Muscle of leg (tissue), 16 donors: ENCODE results near the gene VSTM5. TPM values are rescaled to one million over a fixed set of nuclear protein-coding genes. Genes with fewer than 3 reads are reported as not detected.
"Not testable (repeated sequence)": the region's sequence is repeated elsewhere in the genome, so short reads cannot be mapped to it uniquely, and the experiment has no call there.

Source experiments
- DNase-seq: peaks from one replicate; pipeline ENCODE4 v3.0.0; 2013
- H3K27ac ChIP-seq: one replicate; pipeline ENCODE4 v1.5.1; 2013; ENCODE audit warnings: mild to moderate bottlenecking, low read length, control low read depth
- H3K27me3 ChIP-seq: one replicate; pipeline ENCODE4 v1.6.1; 2013; ENCODE audit warnings: low read length; ENCODE audit not compliant: control insufficient read depth, insufficient read depth
- H3K36me3 ChIP-seq: one replicate; pipeline ENCODE4 v1.6.1; 2013; ENCODE audit warnings: low read length; ENCODE audit not compliant: control insufficient read depth, insufficient read depth
- H3K4me1 ChIP-seq: one replicate; pipeline ENCODE4 v1.6.1; 2013; ENCODE audit warnings: low read length; ENCODE audit not compliant: control insufficient read depth, insufficient read depth
- H3K4me3 ChIP-seq: one replicate; pipeline ENCODE4 v1.5.1; 2013; ENCODE audit warnings: low read length, control low read depth
- H3K9me3 ChIP-seq: replicated peaks from 2 replicates; pipeline ENCODE4 v1.6.1; 2013; ENCODE audit warnings: low read depth, low read length; ENCODE audit not compliant: control insufficient read depth
- WGBS: methylation state at CpG from one replicate; pipeline ENCODE4 v1.1.5; 2013; ENCODE audit warnings: missing lambda C conversion rate; ENCODE audit not compliant: insufficient coverage; 5-methylcytosine and 5-hydroxymethylcytosine counted together
- long read RNA-seq, 11 donors: transcript quantifications; one replicate each; lab custom pipeline, GENCODE V29; 2026
- polyA plus RNA-seq, 8 donors: library from polyadenylated mRNA; unstranded; fragments of 120-200 nt; gene quantifications; one replicate each; pipeline versions ENCODE4 v1.2.1 to v1.2.3, GENCODE V29; 2013; ENCODE audit warnings: inconsistent platforms in 1 of 8, low replicate concordance in 1 of 8; ENCODE audit not compliant: insufficient read length in 8 of 8, insufficient read depth in 1 of 8
- total RNA-seq: library from RNA; stranded (reverse); fragments of 120-200 nt; gene quantifications from one replicate; pipeline ENCODE4 v1.2.4, GENCODE V29; 2013

The VSTM5 gene, protein sequence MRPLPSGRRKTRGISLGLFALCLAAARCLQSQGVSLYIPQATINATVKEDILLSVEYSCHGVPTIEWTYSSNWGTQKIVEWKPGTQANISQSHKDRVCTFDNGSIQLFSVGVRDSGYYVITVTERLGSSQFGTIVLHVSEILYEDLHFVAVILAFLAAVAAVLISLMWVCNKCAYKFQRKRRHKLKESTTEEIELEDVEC
- 0.31 TPM for total RNA-seq
- polyA plus RNA-seq = 1 to 10 TPM in 1 of 8 donors, under 1 TPM in 7; 0.16 to 1.1 (median 0.24) TPM
- long read RNA-seq, donor 1 = 0 reads
- long read RNA-seq, donor 2 = 0 reads
- long read RNA-seq, donor 3 = 0 reads
- long read RNA-seq, donor 4 = 0 reads
- long read RNA-seq, donor 5 = 0 reads
- long read RNA-seq, donor 6 = 0 reads
- long read RNA-seq, donor 7 = 0 reads
- long read RNA-seq, donor 8 = 0 reads
- long read RNA-seq, donor 9 = 0 reads
- long read RNA-seq, donor 10 = 0 reads
- long read RNA-seq, donor 11 = 0 reads

DNA sequence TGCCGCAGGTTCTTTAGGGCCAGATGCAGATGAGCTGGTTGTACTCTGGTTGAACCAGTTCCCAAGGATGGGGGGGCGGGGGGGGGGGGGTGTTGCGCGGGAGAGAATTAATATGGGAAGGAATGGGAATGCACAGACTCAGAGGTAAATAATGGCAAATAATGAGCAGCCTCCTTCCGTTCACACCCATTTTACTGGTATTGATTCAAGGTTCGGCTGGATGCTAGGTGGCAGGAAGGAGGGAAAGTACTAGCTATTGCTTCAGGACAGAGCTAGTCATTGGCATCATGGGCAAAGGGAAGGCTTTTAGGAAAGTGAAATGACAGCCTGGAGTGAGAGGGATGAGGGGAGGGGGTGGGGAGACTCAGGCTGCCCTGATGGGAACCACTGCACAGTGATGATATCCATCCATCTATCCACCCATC, at the start of gene VSTM5:
TSS of gene VSTM5 (minus strand) at position 25 of the 425 bp plus-strand sequence. CDS start 116 bp downstream, outside the sequence.
- H3K4me3 ChIP-seq = peak within 1 kb of the TSS; percentile 41
- no peaks in the 10 kb centered on the region for H3K27me3 ChIP-seq
- peaks cover 6% of the 10 kb centered on the region for H3K4me1 ChIP-seq
- no peak within 1 kb of the TSS for H3K27ac ChIP-seq
- H3K9me3 ChIP-seq = no peaks in the 10 kb centered on the region
- H3K36me3 ChIP-seq = no peaks in the 10 kb centered on the region
- DNase-seq = no peak
- no CpG with 5 or more reads among the region's 6 CpGs for WGBS

DNA sequence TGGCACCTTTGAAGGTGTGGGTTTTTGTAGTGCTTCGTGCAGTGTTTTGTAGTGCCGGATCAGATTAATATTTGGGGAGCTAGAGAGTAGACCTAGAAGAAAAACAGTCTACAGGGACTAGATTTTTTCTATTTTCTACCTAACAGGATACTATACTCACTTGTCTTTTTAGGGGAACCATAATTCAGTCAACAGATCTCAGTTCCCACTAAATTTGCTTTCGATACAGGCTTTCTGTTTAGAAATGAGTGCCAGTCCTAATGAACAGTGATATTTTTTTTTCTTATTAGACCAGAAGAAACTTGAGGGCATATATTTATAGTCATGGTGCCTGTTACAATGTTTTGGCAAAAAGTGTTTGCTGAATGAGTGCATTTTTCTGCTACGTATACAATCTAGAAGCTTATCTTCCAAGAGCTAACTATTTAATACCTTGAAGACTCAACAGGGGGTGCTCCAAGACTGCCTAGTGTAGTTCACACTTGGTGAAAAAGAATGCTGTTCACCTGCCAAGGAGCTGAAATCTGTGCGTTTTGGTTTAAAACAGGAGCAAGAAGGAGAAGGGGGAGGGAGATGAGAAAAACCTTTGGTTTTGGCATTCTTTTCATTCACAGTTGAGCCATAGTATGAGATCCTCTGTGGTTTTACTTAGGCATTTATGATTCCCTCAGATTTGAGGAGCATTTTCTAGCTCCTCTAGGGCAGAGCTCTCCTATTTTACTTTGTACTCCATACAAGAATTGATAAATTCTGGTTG, 44.9 kb upstream of the VSTM5 start:
- Histone ChIP-seq H3K9me3 (no peaks in the 10 kb centered on the region), H3K4me1 (no peaks in the 10 kb centered on the region), H3K27me3 (no peaks in the 10 kb centered on the region), H3K4me3 (no peak overlapping the region), H3K27ac (no peak overlapping the region), H3K36me3 (no peaks in the 10 kb centered on the region)
- WGBS = 0% methylated on average over 1 of the region's 5 CpGs
- peak; percentile 82 for DNase-seq

DNA sequence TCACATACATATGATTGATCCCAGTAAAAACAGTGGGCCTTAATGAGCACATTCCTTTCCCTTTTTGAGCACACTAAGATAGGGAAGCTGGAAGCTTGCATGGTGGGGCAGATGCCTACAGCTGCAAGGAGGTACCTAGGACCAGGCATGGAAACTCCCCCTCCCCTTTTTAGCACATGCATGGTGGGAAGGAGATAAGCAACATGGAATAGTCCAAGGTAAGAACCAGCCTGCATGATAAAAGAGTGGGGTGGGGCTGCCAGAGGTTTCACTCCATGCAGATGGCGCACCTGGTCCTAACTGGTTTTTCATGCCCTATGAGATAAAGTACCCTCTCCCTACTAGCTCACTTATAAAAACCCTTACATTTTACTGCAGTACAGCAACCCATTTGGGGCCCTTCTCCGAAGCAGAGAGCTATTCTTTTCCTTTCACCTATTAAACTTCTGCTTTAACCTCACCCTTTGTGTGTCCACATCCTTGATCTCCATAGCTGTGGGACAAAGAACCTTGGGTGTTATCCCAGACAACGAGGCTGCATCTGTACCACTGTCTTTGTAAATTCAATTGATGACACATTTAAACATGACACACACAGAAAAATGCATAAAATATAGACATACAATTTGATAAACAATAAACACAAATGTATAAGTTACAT, 40.1 kb upstream of the VSTM5 start:
- DNase-seq = no peak
- H3K36me3 ChIP-seq = no peaks in the 10 kb centered on the region
- WGBS = 75% methylated on average over 1 of the region's 3 CpGs
- H3K27ac ChIP-seq = no peak overlapping the region
- H3K27me3 ChIP-seq = no peaks in the 10 kb centered on the region
- H3K4me3 ChIP-seq = no peak overlapping the region
- no peaks in the 10 kb centered on the region for H3K4me1 ChIP-seq
- H3K9me3 ChIP-seq = no peaks in the 10 kb centered on the region

DNA sequence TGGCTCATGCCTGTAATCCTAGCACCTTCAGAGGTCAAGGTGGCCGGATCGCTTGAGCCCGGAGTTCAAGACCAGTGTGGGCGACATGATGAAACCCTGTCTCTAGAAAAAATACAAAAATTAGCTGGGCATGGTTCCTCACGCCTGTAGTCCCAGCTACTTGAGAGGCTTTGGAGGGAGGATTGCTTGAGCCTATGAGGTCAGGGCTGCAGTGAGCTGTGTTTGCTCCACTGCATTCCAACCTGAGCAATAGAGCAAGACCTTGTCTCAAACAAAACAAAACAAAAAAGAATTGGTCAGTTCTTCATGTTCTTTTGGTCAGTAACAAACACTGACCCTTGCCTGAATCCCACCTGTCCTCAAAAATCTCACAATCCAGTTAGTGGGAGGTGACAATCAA, 36.7 kb upstream of the VSTM5 start:
- WGBS = 78% methylated on average over 4 of the region's 5 CpGs
- no peaks in the 10 kb centered on the region for H3K27me3 ChIP-seq
- H3K4me3 ChIP-seq = no peak overlapping the region
- peaks cover 4% of the 10 kb centered on the region for H3K9me3 ChIP-seq
- DNase-seq = no peak
- no peaks in the 10 kb centered on the region for H3K4me1 ChIP-seq
- H3K36me3 ChIP-seq = no peaks in the 10 kb centered on the region
- no peak overlapping the region for H3K27ac ChIP-seq

DNA sequence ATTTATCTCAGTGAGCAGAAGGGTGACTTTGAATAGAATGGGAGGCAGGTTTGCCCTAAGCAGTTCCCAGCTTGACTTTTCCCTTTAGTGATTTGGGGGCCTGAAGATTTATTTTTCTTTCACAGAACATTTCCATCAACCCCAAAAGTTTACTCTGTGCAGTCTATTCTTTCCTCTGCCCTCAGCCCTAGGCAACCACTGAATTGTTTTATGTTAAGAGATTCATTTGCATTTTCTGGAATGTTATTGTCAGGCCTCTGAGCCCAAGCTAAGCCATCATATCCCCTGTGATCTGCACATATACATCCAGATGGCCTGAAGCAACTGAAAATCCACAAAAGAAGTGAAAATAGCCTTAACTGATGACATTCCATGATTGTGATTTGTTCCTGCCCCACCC, 28.7 kb upstream of the VSTM5 start:
- H3K27me3 ChIP-seq, H3K9me3 ChIP-seq, H3K4me1 ChIP-seq, H3K27ac ChIP-seq, DNase-seq, H3K4me3 ChIP-seq, H3K36me3 ChIP-seq: not testable (repeated sequence)

DNA sequence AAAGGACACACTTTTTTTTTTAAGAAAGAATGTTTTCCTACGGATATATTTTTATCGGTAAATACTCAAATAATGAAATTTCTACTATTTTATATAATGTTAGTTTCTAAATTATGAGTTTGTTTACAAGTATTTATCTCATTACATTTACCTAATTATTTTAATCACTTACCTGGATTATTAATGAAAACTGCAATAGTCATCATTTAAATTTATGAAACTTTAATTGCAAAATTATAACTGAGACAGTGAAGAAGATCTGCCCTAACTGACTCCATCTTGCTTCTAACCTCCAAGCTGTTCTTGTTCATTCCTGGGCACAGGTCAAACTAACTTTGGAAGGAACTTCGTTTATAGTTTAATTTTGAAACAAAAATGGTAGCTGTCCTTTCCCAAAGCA, 25.2 kb upstream of the VSTM5 start:
- Histone ChIP-seq H3K27me3 (no peaks in the 10 kb centered on the region), H3K4me3 (no peak overlapping the region), H3K9me3 (no peaks in the 10 kb centered on the region), H3K4me1 (no peaks in the 10 kb centered on the region), H3K27ac (no peak overlapping the region), H3K36me3 (no peaks in the 10 kb centered on the region)
- no peak for DNase-seq
- no CpG with 5 or more reads among the region's 3 CpGs for WGBS

DNA sequence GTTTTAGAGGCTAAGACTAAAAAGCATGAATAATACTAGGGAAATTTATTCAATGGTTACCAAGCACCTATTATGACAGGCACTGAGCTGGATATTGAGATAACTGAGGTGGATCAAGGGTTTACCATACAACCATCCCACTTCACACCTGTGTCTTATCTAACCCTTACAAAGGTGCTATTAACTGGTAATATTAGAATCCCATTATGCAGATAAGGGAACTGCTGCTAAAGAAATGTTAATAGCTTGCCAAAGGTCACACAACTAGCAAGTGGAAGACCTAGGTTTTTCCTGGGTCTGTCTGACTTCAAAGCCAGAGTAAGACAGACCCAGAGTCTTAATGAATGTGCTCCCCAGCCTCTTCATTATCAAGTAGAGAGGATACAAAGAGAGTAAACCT, 21.1 kb upstream of the VSTM5 start:
- DNase-seq = no peak
- Histone ChIP-seq H3K4me1 (no peaks in the 10 kb centered on the region), H3K27ac (no peak overlapping the region), H3K9me3 (no peaks in the 10 kb centered on the region), H3K4me3 (no peak overlapping the region), H3K36me3 (no peaks in the 10 kb centered on the region), H3K27me3 (no peaks in the 10 kb centered on the region)

DNA sequence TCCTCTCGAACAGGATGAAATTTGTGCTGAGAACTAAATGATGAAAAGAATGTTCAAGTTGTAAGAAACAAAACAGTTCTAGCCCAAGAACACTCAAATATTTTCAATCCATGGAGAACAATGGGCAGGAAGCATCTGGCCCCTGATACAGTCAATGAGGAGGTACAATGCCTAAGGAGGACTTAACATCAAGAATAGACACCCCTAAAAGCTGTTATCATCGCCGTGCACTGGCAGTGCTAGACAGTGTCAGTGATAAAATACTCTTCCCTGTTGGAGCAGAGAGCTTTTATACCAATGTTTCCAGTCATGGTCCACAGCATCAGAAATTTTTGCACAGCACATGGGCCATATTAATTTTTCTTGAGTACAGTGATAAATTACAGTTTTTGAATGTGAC, 20.2 kb upstream of the VSTM5 start:
- Histone ChIP-seq H3K4me3 (no peak overlapping the region), H3K36me3 (no peaks in the 10 kb centered on the region), H3K9me3 (no peaks in the 10 kb centered on the region), H3K27ac (no peak overlapping the region), H3K4me1 (no peaks in the 10 kb centered on the region), H3K27me3 (no peaks in the 10 kb centered on the region)
- WGBS = no CpG with 5 or more reads among the region's 3 CpGs
- DNase-seq = no peak

DNA sequence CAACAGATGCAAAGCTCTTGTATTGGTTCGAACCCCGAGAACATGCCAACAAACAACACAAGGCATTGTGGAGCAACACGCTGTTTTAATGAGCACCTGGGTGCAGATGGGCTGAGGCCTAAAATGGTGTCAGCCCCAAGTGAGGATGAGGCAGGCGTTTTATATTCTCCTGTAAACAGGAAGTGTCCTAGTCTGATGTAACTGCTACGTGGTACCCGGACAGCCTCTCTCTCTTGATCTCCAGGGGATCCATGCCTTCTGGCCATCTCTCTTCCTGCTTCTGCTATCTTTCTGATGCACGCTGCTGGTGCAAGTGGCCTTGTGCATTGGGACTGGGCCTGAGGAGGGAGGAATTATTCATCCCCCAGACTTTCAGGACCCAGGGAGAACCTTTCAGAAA, 19.4 kb upstream of the VSTM5 start:
- no peak for DNase-seq
- 64% methylated on average over 4 of the region's 7 CpGs for WGBS

DNA sequence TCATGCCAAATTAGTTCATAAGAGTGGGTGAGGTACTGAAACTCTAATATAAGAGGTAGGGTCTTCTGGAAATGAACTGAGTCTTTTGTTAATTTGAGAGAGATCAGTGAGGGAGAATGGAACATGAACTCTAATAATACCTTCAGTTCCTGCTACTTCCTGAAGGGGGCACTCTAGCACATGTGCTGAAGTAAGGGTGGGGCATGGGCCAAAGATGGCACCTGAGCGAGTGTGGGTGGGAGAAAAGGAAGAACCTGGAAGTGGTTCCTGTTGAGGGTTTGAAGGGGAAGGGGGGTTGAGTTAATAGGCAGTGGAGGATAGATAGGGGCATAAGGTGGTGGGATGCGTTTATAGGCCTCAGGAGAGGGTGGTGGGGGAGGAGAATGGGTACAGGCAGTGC, 18.0 kb upstream of the VSTM5 start:
- not testable (repeated sequence) for DNase-seq, H3K27ac ChIP-seq, H3K36me3 ChIP-seq, H3K4me3 ChIP-seq, H3K27me3 ChIP-seq, H3K9me3 ChIP-seq, H3K4me1 ChIP-seq
- WGBS = 78% methylated on average over 2 of the region's 2 CpGs

More for the DNA sequence above, 19.4 kb upstream of the VSTM5 start:
- Histone ChIP-seq H3K27ac (no peak overlapping the region), H3K27me3 (no peaks in the 10 kb centered on the region), H3K4me1 (no peaks in the 10 kb centered on the region), H3K36me3 (no peaks in the 10 kb centered on the region), H3K9me3 (no peaks in the 10 kb centered on the region), H3K4me3 (no peak overlapping the region)
